ENCODE data around the gene KCNQ1.

GRCh38 chr11:2655834-2656622 is 211.2 kb downstream of the KCNQ1 start:
- TF ChIP-seq REST (IDR thresholded peaks at IDR 0.05; ENCODE audit: unreplicated experiment) (no peak), EZH2 (IDR thresholded peaks at IDR 0.05; ENCODE audit: low read depth, unreplicated experiment) (no peak), POLR2AphosphoS5 (IDR thresholded peaks at IDR 0.05; ENCODE audit: low read depth) (no peak), EZH2phosphoT487 (IDR thresholded peaks at IDR 0.05; ENCODE audit: unreplicated experiment) (no peak), CTCF (conservative IDR thresholded peaks at IDR 0.05; ENCODE audit: low read depth in 2 of 2) (no peak), JUNB (IDR thresholded peaks at IDR 0.05; ENCODE audit: unreplicated experiment) (no peak), CREB1 (CRISPR knock-in tag; IDR thresholded peaks at IDR 0.05; ENCODE audit: low read depth) (no peak), ETS1 (IDR thresholded peaks at IDR 0.05) (no peak), ZNF114 (CRISPR knock-in tag; IDR thresholded peaks at IDR 0.05) (no peak)

All from GM23338 (cell line).